Esophagus squamous epithelium (tissue), 4 donors: Measurements from ENCODE around the gene PLTP.
A peak's percentile ranks its signal among the peaks of the same experiment; 100 is the strongest.

Source experiments
- POLR2A ChIP-seq, 4 donors: fragments of 450-650 bp; IDR thresholded peaks; one replicate each; pipeline ENCODE4 v1.6.1; 2017; ENCODE audit warnings: antibody characterized with exemption in 4 of 4, mild to moderate bottlenecking in 4 of 4, moderate library complexity in 3 of 4
- TF ChIP-seq, protein P1 (sequence below), 6 experiments: fragments of 450-650 bp in 4 of 6; fragments of 200-600 bp in 2 of 6; sonication (generic) in 2 of 6; IDR thresholded peaks; one replicate each; pipeline ENCODE4 v1.5.1; 2016 to 2019; ENCODE audit warnings: antibody characterized with exemption in 6 of 6, mild to moderate bottlenecking in 4 of 6, moderate library complexity in 4 of 6

DNA sequence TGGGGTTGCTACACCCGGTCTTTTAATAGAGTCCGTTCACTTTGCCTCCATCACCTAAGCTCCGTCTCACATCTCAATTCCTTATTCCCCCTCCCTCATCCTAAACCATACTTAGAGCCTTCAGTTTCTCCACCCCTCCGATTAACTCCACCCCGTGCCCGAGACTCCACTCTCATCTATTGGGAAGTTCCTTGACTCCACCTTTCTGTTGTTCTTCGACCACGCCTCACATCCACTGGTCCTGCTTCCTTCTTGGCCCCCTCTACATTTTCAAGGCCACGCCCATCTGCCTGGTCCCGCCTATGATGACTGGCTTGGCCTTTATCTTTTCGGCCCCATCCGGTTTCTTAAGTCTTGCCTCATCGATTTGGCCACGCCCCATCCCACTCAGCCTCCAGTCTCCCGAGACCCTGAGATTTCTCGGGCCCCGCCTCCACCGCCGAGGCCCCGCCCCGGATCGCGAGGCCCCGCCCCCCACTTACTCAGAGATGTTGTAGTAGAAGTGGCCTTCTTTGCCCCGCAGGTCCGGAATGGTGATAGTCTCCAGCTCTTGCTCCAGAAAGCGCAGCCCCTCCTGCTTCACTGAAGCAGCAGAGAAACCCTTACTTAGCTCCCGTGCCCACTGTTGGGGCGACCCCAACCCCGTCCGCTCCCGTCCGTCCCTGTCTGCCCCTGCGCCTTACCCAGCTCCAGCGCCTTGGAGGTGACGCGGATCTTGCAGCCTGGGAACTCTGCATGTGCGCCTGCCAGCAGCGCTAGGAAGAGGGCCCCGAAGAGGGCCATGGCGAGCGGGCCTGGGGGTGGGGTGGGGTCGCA lies 1.1 kb downstream of the PLTP start:
- TF ChIP-seq, protein P1, sequence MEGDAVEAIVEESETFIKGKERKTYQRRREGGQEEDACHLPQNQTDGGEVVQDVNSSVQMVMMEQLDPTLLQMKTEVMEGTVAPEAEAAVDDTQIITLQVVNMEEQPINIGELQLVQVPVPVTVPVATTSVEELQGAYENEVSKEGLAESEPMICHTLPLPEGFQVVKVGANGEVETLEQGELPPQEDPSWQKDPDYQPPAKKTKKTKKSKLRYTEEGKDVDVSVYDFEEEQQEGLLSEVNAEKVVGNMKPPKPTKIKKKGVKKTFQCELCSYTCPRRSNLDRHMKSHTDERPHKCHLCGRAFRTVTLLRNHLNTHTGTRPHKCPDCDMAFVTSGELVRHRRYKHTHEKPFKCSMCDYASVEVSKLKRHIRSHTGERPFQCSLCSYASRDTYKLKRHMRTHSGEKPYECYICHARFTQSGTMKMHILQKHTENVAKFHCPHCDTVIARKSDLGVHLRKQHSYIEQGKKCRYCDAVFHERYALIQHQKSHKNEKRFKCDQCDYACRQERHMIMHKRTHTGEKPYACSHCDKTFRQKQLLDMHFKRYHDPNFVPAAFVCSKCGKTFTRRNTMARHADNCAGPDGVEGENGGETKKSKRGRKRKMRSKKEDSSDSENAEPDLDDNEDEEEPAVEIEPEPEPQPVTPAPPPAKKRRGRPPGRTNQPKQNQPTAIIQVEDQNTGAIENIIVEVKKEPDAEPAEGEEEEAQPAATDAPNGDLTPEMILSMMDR (IDR thresholded peaks at IDR 0.05): no peak
- peak in 2 of 4 donors; percentile 43 to 78 for TF ChIP-seq POLR2A (IDR thresholded peaks at IDR 0.05)
